H1 (cell line): ENCODE results near the gene OPCML. TPM values are rescaled to one million over a fixed set of nuclear protein-coding genes. Genes with fewer than 3 reads are reported as not detected.

Experiments used
- CTCF ChIA-PET: fragments of 300-600 bp; sonication (Branson Sonifier 250); formaldehyde crosslinking; loops from one replicate; lab custom pipeline; 2021; ENCODE audit not compliant: partially characterized antibody; lab: Charles Lee
- POLR2A ChIA-PET: fragments of 300-600 bp; sonication (Branson Sonifier 250); formaldehyde crosslinking; loops from one replicate; lab custom pipeline; 2021; ENCODE audit warnings: inconsistent platforms; ENCODE audit not compliant: partially characterized antibody; lab: Charles Lee
- DNase-seq, 2 experiments: peaks; one replicate each; pipeline versions ENCODE4 v3.0.0 to v3.0.0-alpha.2; 2010 to 2022; ENCODE audit warnings: low spot score in 2 of 2, low read depth in 1 of 2, mixed read lengths in 1 of 2
- FAIRE-seq: peaks from 2 replicates; lab custom pipeline; 2011; peaks lifted over from hg19 to GRCh38; lab: Jason Lieb, UNC
- H2AFZ ChIP-seq: 2 replicates; pipeline ENCODE4 v1.8.1; 2012; ENCODE audit warnings: low read length, inconsistent platforms
- H2AK5ac ChIP-seq: 2 replicates; pipeline ENCODE4 v1.6.1; 2013; ENCODE audit warnings: low read depth, low read length
- H2BK120ac ChIP-seq: replicated peaks from 2 replicates; pipeline ENCODE3; 2013; ENCODE audit warnings: low read depth, low read length, inconsistent platforms
- H2BK12ac ChIP-seq: 2 replicates; pipeline ENCODE4 v1.6.1; 2013; ENCODE audit warnings: low read depth, low read length
- H2BK15ac ChIP-seq: 2 replicates; pipeline ENCODE4 v1.6.1; 2013; ENCODE audit warnings: low read length
- H2BK20ac ChIP-seq: 2 replicates; pipeline ENCODE4 v1.6.1; 2013; ENCODE audit warnings: low read length
- H2BK5ac ChIP-seq: 2 replicates; pipeline ENCODE4 v1.6.1; 2013; ENCODE audit warnings: low read depth, low read length
- H3K14ac ChIP-seq: 2 replicates; pipeline ENCODE4 v1.6.1; 2013; ENCODE audit warnings: inconsistent platforms; ENCODE audit not compliant: insufficient read length
- H3K18ac ChIP-seq: 2 replicates; pipeline ENCODE4 v1.6.1; 2013; ENCODE audit warnings: low read length; ENCODE audit errors: extremely low read depth
- H3K23ac ChIP-seq: 2 replicates; pipeline ENCODE4 v1.6.1; 2013; ENCODE audit warnings: inconsistent platforms; ENCODE audit not compliant: insufficient read length
- H3K23me2 ChIP-seq: 2 replicates; pipeline ENCODE4 v1.6.1; 2013; ENCODE audit warnings: low read depth, low read length
- H3K27ac ChIP-seq: 2 replicates; pipeline ENCODE4 v1.6.1; 2011; ENCODE audit warnings: low read depth, low read length, inconsistent platforms
- H3K27me3 ChIP-seq, 4 experiments: replicated peaks in 1 of 4; 1 replicate in 1 of 4; 2 replicates in 3 of 4; pipeline versions ENCODE4 v1.6.1 to v1.8.1; 2011 to 2013; ENCODE audit warnings: low read length in 3 of 4, mild to moderate bottlenecking in 3 of 4, inconsistent platforms in 2 of 4, mixed read lengths in 2 of 4, moderate library complexity in 1 of 4; ENCODE audit not compliant: control insufficient read depth in 3 of 4, insufficient read depth in 3 of 4; ENCODE audit errors: extremely low read depth in 1 of 4
- H3K36me3 ChIP-seq, 4 experiments: 2 replicates each; pipeline versions ENCODE4 v1.6.1 to v1.8.1; 2011 to 2013; ENCODE audit warnings: mild to moderate bottlenecking in 4 of 4, low read length in 3 of 4, moderate library complexity in 2 of 4, control low read depth in 1 of 4, inconsistent platforms in 1 of 4; ENCODE audit not compliant: insufficient read depth in 4 of 4, control insufficient read depth in 2 of 4
- H3K4ac ChIP-seq: replicated peaks from 2 replicates; pipeline ENCODE3; 2013; ENCODE audit warnings: low read length, low read depth, mixed read lengths, inconsistent platforms; ENCODE audit not compliant: insufficient read length
- H3K4me1 ChIP-seq, 4 experiments: replicated peaks in 1 of 4; 1 replicate in 1 of 4; 2 replicates in 3 of 4; pipeline versions ENCODE4 v1.6.1 to v1.8.1; 2011 to 2013; ENCODE audit warnings: low read length in 3 of 4, inconsistent platforms in 2 of 4, mixed read lengths in 1 of 4; ENCODE audit not compliant: insufficient read depth in 4 of 4, control insufficient read depth in 3 of 4
- H3K4me2 ChIP-seq, 2 experiments: 2 replicates each; pipeline versions ENCODE4 v1.6.1 to v1.8.1; 2011 to 2013; ENCODE audit warnings: low read depth in 2 of 2, low read length in 2 of 2, control low read depth in 1 of 2, inconsistent platforms in 1 of 2, mild to moderate bottlenecking in 1 of 2; ENCODE audit not compliant: insufficient read depth in 1 of 2
- H3K4me3 ChIP-seq, 4 experiments: fragments of 200-600, 300-600 bp in 1 of 4; sonication (generic), shearing (Covaris generic), sonication (Bioruptor Twin) in 1 of 4; 2 replicates each; pipeline versions ENCODE4 v1.5.1 to v1.8.1; 2011 to 2016; ENCODE audit warnings: low read length in 4 of 4, low read depth in 3 of 4, control low read depth in 2 of 4, inconsistent platforms in 2 of 4, mild to moderate bottlenecking in 2 of 4, mixed read lengths in 1 of 4, moderate library complexity in 1 of 4; ENCODE audit not compliant: insufficient read depth in 2 of 4; ENCODE audit errors: extremely low read depth in 1 of 4
- H3K56ac ChIP-seq: replicated peaks from 2 replicates; pipeline ENCODE3; 2013; ENCODE audit warnings: low read depth, mild to moderate bottlenecking, mixed read lengths, low read length, inconsistent platforms; ENCODE audit not compliant: insufficient read length
- H3K79me1 ChIP-seq: 2 replicates; pipeline ENCODE4 v1.6.1; 2013; ENCODE audit warnings: low read depth, low read length, control low read depth
- H3K79me2 ChIP-seq, 2 experiments: 2 replicates each; pipeline versions ENCODE4 v1.6.1 to v1.8.1; 2012 to 2013; ENCODE audit warnings: low read length in 2 of 2, mild to moderate bottlenecking in 2 of 2, inconsistent platforms in 1 of 2; ENCODE audit not compliant: insufficient read depth in 2 of 2, control insufficient read depth in 1 of 2
- H3K9ac ChIP-seq, 4 experiments: replicated peaks in 1 of 4; 1 replicate in 1 of 4; 2 replicates in 3 of 4; pipeline versions ENCODE4 v1.6.1 to v1.8.1; 2011 to 2013; ENCODE audit warnings: low read depth in 3 of 4, low read length in 3 of 4, control low read depth in 2 of 4, mild to moderate bottlenecking in 2 of 4, moderate library complexity in 2 of 4, inconsistent platforms in 1 of 4; ENCODE audit errors: extremely low read depth in 1 of 4
- H3K9me3 ChIP-seq, 2 experiments: 2 replicates each; pipeline versions ENCODE4 v1.6.1 to v1.8.1; 2012 to 2013; ENCODE audit warnings: mild to moderate bottlenecking in 2 of 2, moderate library complexity in 2 of 2, control low read depth in 1 of 2, inconsistent platforms in 1 of 2, low read depth in 1 of 2, low read length in 1 of 2, mixed read lengths in 1 of 2; ENCODE audit not compliant: insufficient read depth in 2 of 2
- H4K20me1 ChIP-seq, 2 experiments: replicated peaks in 1 of 2; 2 replicates each; pipeline versions ENCODE3 to v1.8.1; 2011 to 2013; ENCODE audit warnings: inconsistent platforms in 2 of 2, low read length in 2 of 2, mild to moderate bottlenecking in 1 of 2; ENCODE audit not compliant: insufficient read depth in 2 of 2, control insufficient read depth in 1 of 2
- H4K5ac ChIP-seq: 2 replicates; pipeline ENCODE4 v1.6.1; 2013; ENCODE audit warnings: low read length, low read depth, mixed read lengths, inconsistent platforms; ENCODE audit not compliant: insufficient read length
- H4K8ac ChIP-seq: 2 replicates; pipeline ENCODE4 v1.8.0; 2013; ENCODE audit warnings: mild to moderate bottlenecking, moderate library complexity, low read length, inconsistent platforms; ENCODE audit not compliant: insufficient read depth; ENCODE audit errors: extremely low read depth
- H4K91ac ChIP-seq: replicated peaks from 2 replicates; pipeline ENCODE3; 2013; ENCODE audit warnings: low read length, mixed read lengths, inconsistent platforms; ENCODE audit not compliant: insufficient read length
- BRCA1 ChIP-seq: IDR thresholded peaks from 2 replicates; pipeline ENCODE4 v1.6.1; 2012; ENCODE audit warnings: low read depth, low read length, improper control_type of control experiment
- CEBPB ChIP-seq: IDR thresholded peaks from 2 replicates; pipeline ENCODE4 v1.6.1; 2012; ENCODE audit warnings: low read depth, low read length
- CHD1 ChIP-seq: IDR thresholded peaks from 2 replicates; pipeline ENCODE4 v1.6.1; 2012; ENCODE audit warnings: low read depth, low read length, improper control_type of control experiment
- CHD2 ChIP-seq: IDR thresholded peaks from 2 replicates; pipeline ENCODE4 v1.6.1; 2012; ENCODE audit warnings: low read length, improper control_type of control experiment
- GTF2F1 ChIP-seq: IDR thresholded peaks from 2 replicates; pipeline ENCODE4 v1.6.1; 2012; ENCODE audit warnings: low read depth, low read length, improper control_type of control experiment, borderline replicate concordance
- HDAC6 ChIP-seq: IDR thresholded peaks from one replicate; pipeline ENCODE4 v1.7.1; 2012; ENCODE audit warnings: low read depth, mild to moderate bottlenecking, inconsistent platforms, low read length, moderate library complexity
- KDM4A ChIP-seq: IDR thresholded peaks from one replicate; pipeline ENCODE4 v1.7.1; 2012; ENCODE audit warnings: low read depth, mild to moderate bottlenecking, moderate library complexity, low read length, inconsistent platforms; ENCODE audit not compliant: severe bottlenecking
- POLR2A ChIP-seq, 2 experiments: IDR thresholded peaks; 1 replicate in 1 of 2; 2 replicates in 1 of 2; pipeline ENCODE4 v1.6.1; 2011; ENCODE audit warnings: low read depth in 2 of 2, low read length in 2 of 2, mild to moderate bottlenecking in 2 of 2; ENCODE audit errors: control extremely low read depth in 1 of 2
- POLR2AphosphoS5 ChIP-seq: IDR thresholded peaks from 2 replicates; pipeline ENCODE4 v1.6.1; 2011; ENCODE audit warnings: low read depth, low read length
- POU5F1 ChIP-seq: IDR thresholded peaks from 2 replicates; pipeline ENCODE4 v1.6.1; 2011; ENCODE audit warnings: low read depth, mild to moderate bottlenecking, low read length, moderate library complexity
- SP2 ChIP-seq: IDR thresholded peaks from 2 replicates; pipeline ENCODE4 v1.6.1; 2012; ENCODE audit warnings: mild to moderate bottlenecking, low read length, inconsistent platforms
- TAF7 ChIP-seq: optimal IDR thresholded peaks from 2 replicates; pipeline ENCODE3; 2011; ENCODE audit warnings: low read depth, mild to moderate bottlenecking, inconsistent platforms, low read length, moderate library complexity, borderline replicate concordance
- TBP ChIP-seq: IDR thresholded peaks from 2 replicates; pipeline ENCODE4 v1.6.1; 2011; ENCODE audit warnings: low read depth, low read length, improper control_type of control experiment
- WGBS, 2 experiments: shearing (Covaris generic) in 1 of 2; methylation state at CpG; one replicate each; pipeline versions ENCODE4 v1.1.6 to v1.1.7; 2013 to 2015; ENCODE audit warnings: low lambda C conversion rate in 2 of 2, mixed read lengths in 2 of 2, inconsistent platforms in 1 of 2, low coverage in 1 of 2, missing lambda C conversion rate in 1 of 2; ENCODE audit not compliant: insufficient replicate concordance in 2 of 2, insufficient coverage in 1 of 2, insufficient read length in 1 of 2; ENCODE audit errors: extremely low coverage in 1 of 2, missing lambda C conversion rate in 1 of 2; 5-methylcytosine and 5-hydroxymethylcytosine counted together
- polyA plus RNA-seq, 7 experiments: library from polyadenylated mRNA; depleted of rRNA in 3 of 7; stranded (reverse) in 5 of 7; unstranded in 2 of 7; fragments of >200 nt in 5 of 7; fragments of 200-250 nt in 2 of 7; gene quantifications; 1 replicate in 5 of 7; 2 replicates in 1 of 7; 4 replicates in 1 of 7; pipeline versions ENCODE4 v1.2.1 to v1.2.3, GENCODE V29; 2011 to 2013; ENCODE audit warnings: missing spikeins in 2 of 7, mixed read lengths in 2 of 7
- total RNA-seq: library from RNA; stranded (reverse); fragmentation: NEBNext Ultra II Directional; extraction: Animal tissue kit (Norgen Biotek cat#: 25700); gene quantifications from 2 replicates; pipeline ENCODE4 v1.2.1, GENCODE V29; 2021

The OPCML gene
- total and polyA plus RNA-seq, 2 of the 8 experiments (the other 6 are each of a cell fraction or from before 2014, with no cell fraction given): 2.3 to 3.1 TPM

GRCh38 chr11:133070021-133070713, 462.1 kb downstream of the OPCML start:
- peak; percentile 36 for FAIRE-seq
- CTCF ChIA-PET: interaction anchor here (0.8 to 4.3 kb wide), 16 partner anchors 9 to 1375 kb away, joined by 3 to 49 read pairs (median 4); no protein-coding TSS in a partner anchor

More at GRCh38 chr11:133070021-133070713, 462.1 kb downstream of the OPCML start:
- H2BK12ac ChIP-seq: no peak overlapping the region
- no peak overlapping the region for H3K23ac ChIP-seq
- H3K4me2 ChIP-seq: peak overlapping the region; percentile 51 to 57
- H3K4me1 ChIP-seq: peaks cover 0 to 19% (median 12%) of the 10 kb centered on the region in 4 experiments; a peak in 6 of 7 replicates
- no peak overlapping the region for H3K56ac ChIP-seq
- H3K14ac ChIP-seq: no peak overlapping the region
- peak; percentile 90; the same call in 1 of the 2 replicates for TF ChIP-seq GTF2F1
- TF ChIP-seq POU5F1: peak; percentile 57; the same call in 1 of the 2 replicates
- no peak for TF ChIP-seq BRCA1
- 0 out of 2 replicates have a peak, but pooled peaks have one; percentile 3 for TF ChIP-seq CEBPB
- TF ChIP-seq CHD1: no peak
- peak; percentile 87 for TF ChIP-seq TBP
- 0 out of 2 replicates have a peak, but pooled peaks have one; percentile 12 for TF ChIP-seq CHD2
- peak; percentile 94 for TF ChIP-seq POLR2AphosphoS5
- no peak for TF ChIP-seq SP2
- TF ChIP-seq HDAC6: no peak
- peak; percentile 99 for TF ChIP-seq TAF7
- no peak for TF ChIP-seq KDM4A
- peak; percentile 84 to 97 for TF ChIP-seq POLR2A (IDR thresholded peaks at IDR 0.05; ENCODE audit: control extremely low read depth in 1 of 2, low read depth in 2 of 2, low read length in 2 of 2)
- no peak overlapping the region for H2AFZ ChIP-seq
- H4K91ac ChIP-seq: no peak overlapping the region
- H3K4ac ChIP-seq: no peak overlapping the region
- no peak for DNase-seq
- H2BK15ac ChIP-seq: no peak overlapping the region
- H3K79me1 ChIP-seq: no peaks in the 10 kb centered on the region
- no peak overlapping the region for H2BK5ac ChIP-seq
- no peaks in the 10 kb centered on the region for H3K79me2 ChIP-seq
- H3K9ac ChIP-seq: no peak overlapping the region
- H3K4me3 ChIP-seq: peak overlapping the region in 2 of 4 experiments; percentile 12 to 29; a peak in 2 of 8 replicates
- no peak overlapping the region for H2BK120ac ChIP-seq
- no peaks in the 10 kb centered on the region for H3K23me2 ChIP-seq
- 0 out of 7 replicates have a peak, but pooled peaks cover 0 to 4% (median 0%) of the 10 kb centered on the region in 4 experiments for H3K27me3 ChIP-seq
- H3K27ac ChIP-seq: no peak overlapping the region
- WGBS, 2 experiments: 37% methylated on average over 11 of the region's 11 CpGs; no CpG with 5 or more reads in 1 of the 2 experiments
- H3K36me3 ChIP-seq: no peaks in the 10 kb centered on the region
- no peaks in the 10 kb centered on the region for H3K9me3 ChIP-seq
- no peak overlapping the region for H3K18ac ChIP-seq
- POLR2A ChIA-PET: interaction anchor here (0.6 to 1.9 kb wide), 11 partner anchors 9 to 827 kb away, joined by 3 to 10 read pairs (median 3); no protein-coding TSS in a partner anchor
- no peak overlapping the region for H4K8ac ChIP-seq
- H4K20me1 ChIP-seq: no peaks in the 10 kb centered on the region
- no peak overlapping the region for H2AK5ac ChIP-seq
- no peak overlapping the region for H4K5ac ChIP-seq
- no peak overlapping the region for H2BK20ac ChIP-seq
